GM23338 (cell line): Measurements from ENCODE around the gene PHC2.

Experiments
- CREB1 ChIP-seq: fragments of 250-450 bp; sonication (Bioruptor Pico); IDR thresholded peaks from 2 replicates; pipeline ENCODE4 v1.5.0; 2020; ENCODE audit warnings: low read depth, mild to moderate bottlenecking, moderate library complexity
- ETS1 ChIP-seq: IDR thresholded peaks from 2 replicates; pipeline ENCODE4 v1.6.1; 2016; ENCODE audit warnings: antibody characterized with exemption
- EZH2 ChIP-seq: fragments of 200-600 bp; sonication (generic); IDR thresholded peaks from one replicate; pipeline ENCODE4 v1.8.0; 2017; ENCODE audit warnings: antibody characterized with exemption, mild to moderate bottlenecking, low read depth; ENCODE audit not compliant: unreplicated experiment
- EZH2phosphoT487 ChIP-seq: fragments of 200-600 bp; sonication (generic); IDR thresholded peaks from one replicate; pipeline ENCODE4 v1.8.1; 2018; ENCODE audit warnings: antibody characterized with exemption; ENCODE audit not compliant: unreplicated experiment
- POLR2AphosphoS5 ChIP-seq: IDR thresholded peaks from 2 replicates; pipeline ENCODE4 v1.6.1; 2016; ENCODE audit warnings: antibody characterized with exemption, low read depth
- STAT1 ChIP-seq: IDR thresholded peaks from one replicate; pipeline ENCODE4 v1.6.1; 2016; ENCODE audit warnings: antibody characterized with exemption; ENCODE audit not compliant: unreplicated experiment
- TF ChIP-seq, protein P1 (sequence below): IDR thresholded peaks from one replicate; pipeline ENCODE4 v1.6.1; 2018; ENCODE audit warnings: antibody characterized with exemption; ENCODE audit not compliant: unreplicated experiment
- TF ChIP-seq, protein P2 (sequence below), 2 experiments: fragments of 200-600 bp in 1 of 2; sonication (generic) in 1 of 2; conservative IDR thresholded peaks; 2 replicates each; pipeline versions ENCODE4 v1.5.1 to v1.6.1; 2016 to 2017; ENCODE audit warnings: antibody characterized with exemption in 2 of 2, low read depth in 2 of 2, mild to moderate bottlenecking in 2 of 2, moderate library complexity in 1 of 2

GRCh38 chr1:33371334-33371733 is 59.6 kb downstream of the PHC2 start:
- TF ChIP-seq, protein P1, sequence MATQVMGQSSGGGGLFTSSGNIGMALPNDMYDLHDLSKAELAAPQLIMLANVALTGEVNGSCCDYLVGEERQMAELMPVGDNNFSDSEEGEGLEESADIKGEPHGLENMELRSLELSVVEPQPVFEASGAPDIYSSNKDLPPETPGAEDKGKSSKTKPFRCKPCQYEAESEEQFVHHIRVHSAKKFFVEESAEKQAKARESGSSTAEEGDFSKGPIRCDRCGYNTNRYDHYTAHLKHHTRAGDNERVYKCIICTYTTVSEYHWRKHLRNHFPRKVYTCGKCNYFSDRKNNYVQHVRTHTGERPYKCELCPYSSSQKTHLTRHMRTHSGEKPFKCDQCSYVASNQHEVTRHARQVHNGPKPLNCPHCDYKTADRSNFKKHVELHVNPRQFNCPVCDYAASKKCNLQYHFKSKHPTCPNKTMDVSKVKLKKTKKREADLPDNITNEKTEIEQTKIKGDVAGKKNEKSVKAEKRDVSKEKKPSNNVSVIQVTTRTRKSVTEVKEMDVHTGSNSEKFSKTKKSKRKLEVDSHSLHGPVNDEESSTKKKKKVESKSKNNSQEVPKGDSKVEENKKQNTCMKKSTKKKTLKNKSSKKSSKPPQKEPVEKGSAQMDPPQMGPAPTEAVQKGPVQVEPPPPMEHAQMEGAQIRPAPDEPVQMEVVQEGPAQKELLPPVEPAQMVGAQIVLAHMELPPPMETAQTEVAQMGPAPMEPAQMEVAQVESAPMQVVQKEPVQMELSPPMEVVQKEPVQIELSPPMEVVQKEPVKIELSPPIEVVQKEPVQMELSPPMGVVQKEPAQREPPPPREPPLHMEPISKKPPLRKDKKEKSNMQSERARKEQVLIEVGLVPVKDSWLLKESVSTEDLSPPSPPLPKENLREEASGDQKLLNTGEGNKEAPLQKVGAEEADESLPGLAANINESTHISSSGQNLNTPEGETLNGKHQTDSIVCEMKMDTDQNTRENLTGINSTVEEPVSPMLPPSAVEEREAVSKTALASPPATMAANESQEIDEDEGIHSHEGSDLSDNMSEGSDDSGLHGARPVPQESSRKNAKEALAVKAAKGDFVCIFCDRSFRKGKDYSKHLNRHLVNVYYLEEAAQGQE = no peak
- TF ChIP-seq, protein P2, sequence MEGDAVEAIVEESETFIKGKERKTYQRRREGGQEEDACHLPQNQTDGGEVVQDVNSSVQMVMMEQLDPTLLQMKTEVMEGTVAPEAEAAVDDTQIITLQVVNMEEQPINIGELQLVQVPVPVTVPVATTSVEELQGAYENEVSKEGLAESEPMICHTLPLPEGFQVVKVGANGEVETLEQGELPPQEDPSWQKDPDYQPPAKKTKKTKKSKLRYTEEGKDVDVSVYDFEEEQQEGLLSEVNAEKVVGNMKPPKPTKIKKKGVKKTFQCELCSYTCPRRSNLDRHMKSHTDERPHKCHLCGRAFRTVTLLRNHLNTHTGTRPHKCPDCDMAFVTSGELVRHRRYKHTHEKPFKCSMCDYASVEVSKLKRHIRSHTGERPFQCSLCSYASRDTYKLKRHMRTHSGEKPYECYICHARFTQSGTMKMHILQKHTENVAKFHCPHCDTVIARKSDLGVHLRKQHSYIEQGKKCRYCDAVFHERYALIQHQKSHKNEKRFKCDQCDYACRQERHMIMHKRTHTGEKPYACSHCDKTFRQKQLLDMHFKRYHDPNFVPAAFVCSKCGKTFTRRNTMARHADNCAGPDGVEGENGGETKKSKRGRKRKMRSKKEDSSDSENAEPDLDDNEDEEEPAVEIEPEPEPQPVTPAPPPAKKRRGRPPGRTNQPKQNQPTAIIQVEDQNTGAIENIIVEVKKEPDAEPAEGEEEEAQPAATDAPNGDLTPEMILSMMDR (conservative IDR thresholded peaks at IDR 0.05; ENCODE audit: low read depth in 2 of 2) = no peak
- TF ChIP-seq EZH2 (no peak), POLR2AphosphoS5 (no peak), EZH2phosphoT487 (no peak), ETS1 (no peak), STAT1 (no peak), CREB1 (CRISPR knock-in tag) (no peak)
